Ramos (cell line): Measurements from ENCODE around the gene PLEKHO1.
"Not testable (repeated sequence)": the region's sequence is repeated elsewhere in the genome, so short reads cannot be mapped to it uniquely, and the experiment has no call there.

Experiments
- in situ Hi-C: fragments of 300-500 bp; cut with MboI; formaldehyde crosslinking; loops from one replicate; pipeline ENCODE4 v1.14.3; 2022; ENCODE audit warnings: low sequenced_read_pairs; ENCODE audit not compliant: unreplicated experiment

PLEKHO1 gene

GRCh38 chr1:150165622-150166612 is 16.2 kb downstream of the PLEKHO1 start:
- in situ Hi-C loops: loop anchor here (5.0 kb wide), 2 partner anchors 84 to 199 kb away; no protein-coding TSS in a partner anchor

GRCh38 chr1:150168960-150169601 is 19.4 kb downstream of the PLEKHO1 start:
- in situ Hi-C loops: loop anchor here (5.0 kb wide), 2 partner anchors 87 to 202 kb away; no protein-coding TSS in a partner anchor

GRCh38 chr1:150171801-150172200 is 22.1 kb downstream of the PLEKHO1 start:
- in situ Hi-C loops: no loop called here

- in situ Hi-C loops: no loop called here
These were observed 23.4 kb downstream of the PLEKHO1 start for GRCh38 chr1:150173141-150173585.

- in situ Hi-C loops: no loop called here
These were observed 26.9 kb downstream of the PLEKHO1 start for GRCh38 chr1:150176593-150176992.

GRCh38 chr1:150178548-150178947 is 28.8 kb downstream of the PLEKHO1 start:
- in situ Hi-C loops: no loop called here

GRCh38 chr1:150179867-150180266 is 30.2 kb downstream of the PLEKHO1 start:
- in situ Hi-C loops: no loop called here

GRCh38 chr1:150180474-150180873 is 30.8 kb downstream of the PLEKHO1 start:
- in situ Hi-C loops: no loop called here

GRCh38 chr1:150182247-150182646 is 32.5 kb downstream of the PLEKHO1 start:
- in situ Hi-C loops: no loop called here

GRCh38 chr1:150183061-150183460 is 33.3 kb downstream of the PLEKHO1 start:
- in situ Hi-C loops: no loop called here

- in situ Hi-C loops: no loop called here
These were observed 35.8 kb downstream of the PLEKHO1 start for GRCh38 chr1:150185481-150185880.

GRCh38 chr1:150186438-150186788 is 36.7 kb downstream of the PLEKHO1 start:
- in situ Hi-C loops: not testable (repeated sequence)

GRCh38 chr1:150186789-150187559 is 37.3 kb downstream of the PLEKHO1 start:
- in situ Hi-C loops: no loop called here

GRCh38 chr1:150187560-150187931 is 37.8 kb downstream of the PLEKHO1 start:
- in situ Hi-C loops: no loop called here

- in situ Hi-C loops: no loop called here
These were observed 42.3 kb downstream of the PLEKHO1 start for GRCh38 chr1:150192012-150192411.

- in situ Hi-C loops: no loop called here
These were observed 44.8 kb downstream of the PLEKHO1 start for GRCh38 chr1:150194381-150195031.

- in situ Hi-C loops: no loop called here
These were observed 46.7 kb downstream of the PLEKHO1 start for GRCh38 chr1:150196417-150196816.

- in situ Hi-C loops: no loop called here
These were observed 57.7 kb downstream of the PLEKHO1 start for GRCh38 chr1:150207281-150207971.

GRCh38 chr1:150208460-150208859 is 58.7 kb downstream of the PLEKHO1 start:
- in situ Hi-C loops: not testable (repeated sequence)
